Measurements from ENCODE around the gene OR10H3.
"Not testable (repeated sequence)": the region's sequence is repeated elsewhere in the genome, so short reads cannot be mapped to it uniquely, and the experiment has no call there.

OR10H3 gene

GRCh38 chr19:15758379-15758778, 20.6 kb downstream of the OR10H3 start:
- Histone ChIP-seq H3K4me2 (ENCODE audit: low read length) (no peak overlapping the region), H3K4me1 (ENCODE audit: low read length) (no peaks in the 10 kb centered on the region), H4K20me1 (ENCODE audit: insufficient read depth, low read length) (no peaks in the 10 kb centered on the region), H3K27me3 (ENCODE audit: low read depth, low read length) (no peaks in the 10 kb centered on the region), H3K9ac (ENCODE audit: low read length) (no peak overlapping the region), H3K9me3 (ENCODE audit: insufficient read depth, low read length) (no peaks in the 10 kb centered on the region), H3K4me3 (ENCODE audit: low read length) (no peak overlapping the region), H3K27ac (ENCODE audit: low read length) (no peak overlapping the region), H2AFZ (ENCODE audit: low read depth, low read length) (no peak overlapping the region), H3K36me3 (replicated peaks; ENCODE audit: low read depth, low read length) (no peaks in the 10 kb centered on the region), H3K79me2 (ENCODE audit: low read length) (no peaks in the 10 kb centered on the region)
- TF ChIP-seq CTCF (IDR thresholded peaks at IDR 0.05; ENCODE audit: low read depth, low read length) = no peak
- TF ChIP-seq EZH2phosphoT487 (IDR thresholded peaks at IDR 0.05; ENCODE audit: low read depth) = no peak

GRCh38 chr19:15759962-15760565, 22.3 kb downstream of the OR10H3 start:
- TF ChIP-seq CTCF (IDR thresholded peaks at IDR 0.05; ENCODE audit: low read depth, low read length) = no peak
- TF ChIP-seq EZH2phosphoT487 (IDR thresholded peaks at IDR 0.05; ENCODE audit: low read depth) = no peak
- no peaks in the 10 kb centered on the region for H3K4me1 ChIP-seq (ENCODE audit: low read length)
- H3K9ac ChIP-seq (ENCODE audit: low read length) = no peak overlapping the region
- H3K27ac ChIP-seq (ENCODE audit: low read length) = no peak overlapping the region
- no peaks in the 10 kb centered on the region for H3K9me3 ChIP-seq (ENCODE audit: insufficient read depth, low read length)
- no peaks in the 10 kb centered on the region for H3K27me3 ChIP-seq (ENCODE audit: low read depth, low read length)
- H3K4me3 ChIP-seq (ENCODE audit: low read length) = no peak overlapping the region
- no peak overlapping the region for H2AFZ ChIP-seq (ENCODE audit: low read depth, low read length)
- H4K20me1 ChIP-seq (ENCODE audit: insufficient read depth, low read length) = no peaks in the 10 kb centered on the region
- H3K79me2 ChIP-seq (ENCODE audit: low read length) = no peaks in the 10 kb centered on the region
- H3K4me2 ChIP-seq (ENCODE audit: low read length) = no peak overlapping the region
- H3K36me3 ChIP-seq (replicated peaks; ENCODE audit: low read depth, low read length) = no peaks in the 10 kb centered on the region

- no peaks in the 10 kb centered on the region for H4K20me1 ChIP-seq (ENCODE audit: insufficient read depth, low read length)
- H3K27me3 ChIP-seq (ENCODE audit: low read depth, low read length) = no peaks in the 10 kb centered on the region
- H3K79me2 ChIP-seq (ENCODE audit: low read length) = no peaks in the 10 kb centered on the region
- H3K4me3 ChIP-seq (ENCODE audit: low read length) = no peak overlapping the region
- no peak overlapping the region for H3K4me2 ChIP-seq (ENCODE audit: low read length)
- H3K9me3 ChIP-seq (ENCODE audit: insufficient read depth, low read length) = no peaks in the 10 kb centered on the region
- no peak for TF ChIP-seq CTCF (IDR thresholded peaks at IDR 0.05; ENCODE audit: low read depth, low read length)
- no peak for TF ChIP-seq EZH2phosphoT487 (IDR thresholded peaks at IDR 0.05; ENCODE audit: low read depth)
- H3K27ac ChIP-seq (ENCODE audit: low read length) = no peak overlapping the region
- no peaks in the 10 kb centered on the region for H3K36me3 ChIP-seq (replicated peaks; ENCODE audit: low read depth, low read length)
- no peaks in the 10 kb centered on the region for H3K4me1 ChIP-seq (ENCODE audit: low read length)
- H2AFZ ChIP-seq (ENCODE audit: low read depth, low read length) = no peak overlapping the region
- H3K9ac ChIP-seq (ENCODE audit: low read length) = no peak overlapping the region
Measured at GRCh38 chr19:15769586-15769985, 31.8 kb downstream of the OR10H3 start.

GRCh38 chr19:15774159-15774558, 36.4 kb downstream of the OR10H3 start:
- H3K79me2 ChIP-seq (ENCODE audit: low read length); H3K9ac ChIP-seq (ENCODE audit: low read length); H2AFZ ChIP-seq (ENCODE audit: low read depth, low read length); H3K4me2 ChIP-seq (ENCODE audit: low read length); H3K4me3 ChIP-seq (ENCODE audit: low read length); H3K27ac ChIP-seq (ENCODE audit: low read length); H3K27me3 ChIP-seq (ENCODE audit: low read depth, low read length); H3K4me1 ChIP-seq (ENCODE audit: low read length); H4K20me1 ChIP-seq (ENCODE audit: insufficient read depth, low read length); H3K36me3 ChIP-seq (replicated peaks; ENCODE audit: low read depth, low read length); H3K9me3 ChIP-seq (ENCODE audit: insufficient read depth, low read length): not testable (repeated sequence)
